ENCODE data around the gene DDRGK1. TPM values are rescaled to one million over a fixed set of nuclear protein-coding genes. Genes with fewer than 3 reads are reported as not detected.

Gene DDRGK1
- total RNA-seq, 1 donor from 2014 or later, result 61.6 TPM

GRCh38 chr20:3247638-3248037 is 43.2 kb upstream of the DDRGK1 start:
- Mint-ChIP-seq H3K27ac (no peak overlapping the region), H3K4me3 (no peak overlapping the region), H3K4me1 (ENCODE audit: unreplicated experiment) (no peaks in the 10 kb centered on the region), H3K27me3 (peaks cover 53% of the 10 kb centered on the region), H3K9me3 (no peaks in the 10 kb centered on the region), H3K36me3 (peaks cover 16% of the 10 kb centered on the region)
- no peak for DNase-seq (ENCODE audit: extremely low spot score, unreplicated experiment)
- TF ChIP-seq CTCF (conservative IDR thresholded peaks at IDR 0.05), result no peak

DNA sequence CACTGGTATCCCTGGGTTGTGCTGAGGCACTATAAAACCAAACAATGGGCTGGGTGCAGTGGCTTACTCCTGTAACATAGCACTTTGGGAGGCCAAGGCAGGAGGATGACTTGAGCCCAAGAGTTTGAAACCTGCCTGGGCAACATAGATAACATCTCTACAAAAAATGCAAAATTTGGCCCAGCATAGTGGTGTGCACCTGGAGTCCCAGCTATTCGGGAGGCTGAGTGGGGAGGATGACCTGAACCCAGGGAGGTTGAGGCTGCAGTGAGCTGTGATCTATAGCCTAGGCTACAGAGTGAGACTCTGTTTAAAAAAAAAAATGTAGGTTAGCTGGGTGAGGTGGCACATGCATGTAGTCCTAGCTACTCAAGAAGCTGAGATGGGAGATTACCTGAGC is 42.2 kb upstream of the DDRGK1 start:
- Mint-ChIP-seq H3K9me3 (no peaks in the 10 kb centered on the region), H3K27ac (no peak overlapping the region), H3K4me1 (ENCODE audit: unreplicated experiment) (no peaks in the 10 kb centered on the region), H3K4me3 (no peak overlapping the region), H3K36me3 (peaks cover 10% of the 10 kb centered on the region), H3K27me3 (peaks cover 58% of the 10 kb centered on the region)
- DNase-seq (ENCODE audit: extremely low spot score, unreplicated experiment), result no peak
- no peak for TF ChIP-seq CTCF (conservative IDR thresholded peaks at IDR 0.05)

GRCh38 chr20:3245711-3246110 is 41.2 kb upstream of the DDRGK1 start:
- TF ChIP-seq CTCF (conservative IDR thresholded peaks at IDR 0.05), result no peak
- Mint-ChIP-seq H3K36me3 (peaks cover 7% of the 10 kb centered on the region), H3K4me1 (ENCODE audit: unreplicated experiment) (no peaks in the 10 kb centered on the region), H3K9me3 (no peaks in the 10 kb centered on the region), H3K27me3 (peaks cover 63% of the 10 kb centered on the region), H3K4me3 (no peak overlapping the region), H3K27ac (no peak overlapping the region)
- no peak for DNase-seq (ENCODE audit: extremely low spot score, unreplicated experiment)

DNA sequence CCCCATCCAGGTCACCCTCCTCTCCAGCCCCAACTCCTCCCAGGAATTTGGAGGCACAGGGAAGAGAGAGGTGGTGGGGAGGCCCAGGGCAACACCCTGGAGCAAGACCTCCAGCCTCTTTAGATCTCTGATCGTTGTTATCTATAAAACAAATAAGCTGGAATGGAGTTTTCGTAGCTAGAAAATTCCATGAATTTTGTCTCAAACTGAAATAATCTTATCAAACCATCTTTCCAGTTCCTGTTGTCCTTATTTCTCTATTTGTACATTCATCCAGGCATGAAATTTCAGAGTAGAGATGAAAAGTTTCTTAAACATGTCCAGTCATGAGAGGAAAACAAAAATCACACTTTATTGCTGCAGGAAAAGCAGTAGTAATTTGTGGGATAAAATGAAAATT is 40.7 kb upstream of the DDRGK1 start:
- Mint-ChIP-seq H3K27me3 (peaks cover 65% of the 10 kb centered on the region), H3K36me3 (peaks cover 5% of the 10 kb centered on the region), H3K4me3 (no peak overlapping the region), H3K27ac (no peak overlapping the region), H3K4me1 (ENCODE audit: unreplicated experiment) (no peaks in the 10 kb centered on the region), H3K9me3 (no peaks in the 10 kb centered on the region)
- DNase-seq (ENCODE audit: extremely low spot score, unreplicated experiment), result no peak
- TF ChIP-seq CTCF (conservative IDR thresholded peaks at IDR 0.05), result no peak

DNA sequence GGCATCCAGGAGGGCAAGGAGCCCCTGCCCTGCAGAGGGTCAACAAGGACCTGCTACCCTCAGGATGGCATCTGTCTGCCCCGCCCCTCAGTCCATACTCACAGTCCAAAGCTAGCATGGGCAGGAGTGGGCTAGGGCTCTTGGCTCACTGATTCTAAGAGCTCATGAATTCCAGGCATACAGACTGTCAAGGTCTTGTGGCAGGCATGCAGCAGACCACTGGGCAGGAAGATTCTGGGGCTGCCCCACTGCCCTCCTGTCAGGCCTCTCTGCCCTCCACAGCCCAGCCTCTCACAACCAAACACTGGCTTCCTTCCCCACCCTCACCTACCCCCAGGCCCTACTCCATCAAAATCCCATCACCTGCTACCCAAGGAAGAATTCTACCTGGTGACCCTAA is 40.1 kb upstream of the DDRGK1 start:
- TF ChIP-seq CTCF (conservative IDR thresholded peaks at IDR 0.05), result no peak
- no peak overlapping the region for H3K4me3 Mint-ChIP-seq
- DNase-seq (ENCODE audit: extremely low spot score, unreplicated experiment), result no peak
- peaks cover 5% of the 10 kb centered on the region for H3K4me1 Mint-ChIP-seq (ENCODE audit: unreplicated experiment)
- H3K36me3 Mint-ChIP-seq, result peaks cover under 1% of the 10 kb centered on the region
- no peak overlapping the region for H3K27ac Mint-ChIP-seq
- peaks cover 65% of the 10 kb centered on the region for H3K27me3 Mint-ChIP-seq
- no peaks in the 10 kb centered on the region for H3K9me3 Mint-ChIP-seq

GRCh38 chr20:3243718-3244358 is 39.4 kb upstream of the DDRGK1 start:
- Mint-ChIP-seq H3K36me3 (no peaks in the 10 kb centered on the region), H3K4me1 (ENCODE audit: unreplicated experiment) (peaks cover 6% of the 10 kb centered on the region), H3K9me3 (no peaks in the 10 kb centered on the region), H3K27ac (no peak overlapping the region), H3K27me3 (peaks cover 63% of the 10 kb centered on the region), H3K4me3 (no peak overlapping the region)
- TF ChIP-seq CTCF (conservative IDR thresholded peaks at IDR 0.05), result no peak
- no peak for DNase-seq (ENCODE audit: extremely low spot score, unreplicated experiment)

Measured in type B pancreatic cell (in vitro differentiated cells).